Loucy (cell line): ENCODE results near the gene ELMO1.
A peak's percentile ranks its signal among the peaks of the same experiment; 100 is the strongest.

Source experiments
- H2AFZ ChIP-seq: fragments of 200-600 bp; sonication (generic); 2 replicates; pipeline ENCODE4 v1.6.0; 2016; ENCODE audit warnings: antibody characterized with exemption, mild to moderate bottlenecking, low read length, moderate library complexity
- H3F3A ChIP-seq: fragments of 200-600 bp; 2 replicates; pipeline ENCODE4 v1.6.0; 2016; ENCODE audit warnings: antibody characterized with exemption, low read depth, mild to moderate bottlenecking
- H3K27me3 ChIP-seq: fragments of 200-600 bp; sonication (generic); 2 replicates; pipeline ENCODE4 v1.6.1; 2014; ENCODE audit warnings: low read length, mild to moderate bottlenecking; ENCODE audit not compliant: insufficient read depth, poor library complexity, severe bottlenecking
- H3K36me3 ChIP-seq: fragments of 200-600 bp; sonication (generic); 2 replicates; pipeline ENCODE4 v1.6.1; 2016; ENCODE audit warnings: low read length; ENCODE audit not compliant: insufficient read depth
- H3K4me1 ChIP-seq: fragments of 200-600 bp; sonication (generic); 2 replicates; pipeline ENCODE4 v1.5.1; 2014; ENCODE audit warnings: low read length, mild to moderate bottlenecking; ENCODE audit not compliant: insufficient read depth, poor library complexity, severe bottlenecking
- H3K4me2 ChIP-seq: fragments of 200-600 bp; sonication (generic); 2 replicates; pipeline ENCODE4 v1.6.0; 2014; ENCODE audit warnings: antibody characterized with exemption, low read length, low read depth, mild to moderate bottlenecking; ENCODE audit not compliant: poor library complexity, severe bottlenecking
- H3K4me3 ChIP-seq: fragments of 200-600 bp; sonication (generic); 2 replicates; pipeline ENCODE4 v1.5.1; 2014; ENCODE audit warnings: low read length, mild to moderate bottlenecking, mixed read lengths; ENCODE audit not compliant: poor library complexity, severe bottlenecking
- H3K79me2 ChIP-seq: fragments of 200-600 bp; sonication (generic); 2 replicates; pipeline ENCODE4 v1.6.1; 2014; ENCODE audit warnings: low read length; ENCODE audit not compliant: insufficient read depth
- H3K9ac ChIP-seq: fragments of 200-600 bp; sonication (generic); 2 replicates; pipeline ENCODE4 v1.6.0; 2014; ENCODE audit warnings: mild to moderate bottlenecking, low read depth, low read length, moderate library complexity; ENCODE audit not compliant: poor library complexity, severe bottlenecking
- H3K9me2 ChIP-seq: fragments of 200-600 bp; sonication (generic); replicated peaks from 2 replicates; pipeline ENCODE4 v1.6.1; 2016; ENCODE audit warnings: low read depth, low read length, mixed read lengths
- H3K9me3 ChIP-seq: fragments of 200-600 bp; sonication (generic); 2 replicates; pipeline ENCODE4 v1.6.1; 2014; ENCODE audit warnings: mild to moderate bottlenecking, antibody characterized with exemption, low read length, low read depth; ENCODE audit not compliant: insufficient read depth
- H4K20me1 ChIP-seq: fragments of 200-600 bp; sonication (generic); 2 replicates; pipeline ENCODE4 v1.6.0; 2014; ENCODE audit warnings: antibody characterized with exemption, low read length, mild to moderate bottlenecking; ENCODE audit not compliant: insufficient read depth, poor library complexity, severe bottlenecking
- CTCF ChIP-seq: fragments of 200-600 bp; sonication (generic); conservative IDR thresholded peaks from 2 replicates; pipeline ENCODE4 v1.5.1; 2014; ENCODE audit warnings: mild to moderate bottlenecking, antibody characterized with exemption, low read length
- EZH2phosphoT487 ChIP-seq: fragments of 200-600 bp; IDR thresholded peaks from 2 replicates; pipeline ENCODE4 v1.6.1; 2018; ENCODE audit warnings: antibody characterized with exemption, mild to moderate bottlenecking, moderate library complexity, borderline replicate concordance

ELMO1 gene

GRCh38 chr7:37285706-37286453, 162.8 kb downstream of the ELMO1 start:
- peaks cover 60% of the 10 kb centered on the region for H4K20me1 ChIP-seq
- H3K9me2 ChIP-seq = no peaks in the 10 kb centered on the region
- H3K27me3 ChIP-seq = no peaks in the 10 kb centered on the region
- H3K9ac ChIP-seq = peak overlapping the region; percentile 46
- H3K4me2 ChIP-seq = peak overlapping the region; percentile 77
- TF ChIP-seq CTCF (no peak), EZH2phosphoT487 (no peak)
- peaks cover 46% of the 10 kb centered on the region for H3K4me1 ChIP-seq
- H2AFZ ChIP-seq = no peak overlapping the region
- H3F3A ChIP-seq = peaks cover 5% of the 10 kb centered on the region
- peaks cover 84% of the 10 kb centered on the region for H3K79me2 ChIP-seq
- H3K9me3 ChIP-seq = no peaks in the 10 kb centered on the region
- peaks cover 8% of the 10 kb centered on the region; the same call in 1 of the 2 replicates for H3K36me3 ChIP-seq
- peak overlapping the region; percentile 44 for H3K4me3 ChIP-seq

- H3K4me3 ChIP-seq = peak overlapping the region; percentile 44
- no peaks in the 10 kb centered on the region for H3K9me2 ChIP-seq
- H3K9me3 ChIP-seq = no peaks in the 10 kb centered on the region
- TF ChIP-seq EZH2phosphoT487 (no peak), CTCF (peak; percentile 97)
- H3K27me3 ChIP-seq = no peaks in the 10 kb centered on the region
- peaks cover 8% of the 10 kb centered on the region; the same call in 1 of the 2 replicates for H3K36me3 ChIP-seq
- H3K9ac ChIP-seq = peak overlapping the region; percentile 46
- peaks cover 51% of the 10 kb centered on the region for H4K20me1 ChIP-seq
- no peak overlapping the region for H2AFZ ChIP-seq
- peaks cover 5% of the 10 kb centered on the region for H3F3A ChIP-seq
- peaks cover 91% of the 10 kb centered on the region for H3K79me2 ChIP-seq
- peak overlapping the region; percentile 77 for H3K4me2 ChIP-seq
- peaks cover 43% of the 10 kb centered on the region for H3K4me1 ChIP-seq
These were observed 163.8 kb downstream of the ELMO1 start for GRCh38 chr7:37284805-37285231.

- Histone ChIP-seq H3K9me3 (no peaks in the 10 kb centered on the region), H3F3A (peaks cover 5% of the 10 kb centered on the region), H3K4me2 (no peak overlapping the region), H4K20me1 (peaks cover 47% of the 10 kb centered on the region), H3K4me3 (no peak overlapping the region), H3K4me1 (peaks cover 38% of the 10 kb centered on the region), H2AFZ (no peak overlapping the region), H3K9ac (no peak overlapping the region), H3K9me2 (no peaks in the 10 kb centered on the region), H3K27me3 (no peaks in the 10 kb centered on the region), H3K79me2 (peaks cover 94% of the 10 kb centered on the region), H3K36me3 (peaks cover 8% of the 10 kb centered on the region; the same call in 1 of the 2 replicates)
- TF ChIP-seq EZH2phosphoT487 = no peak
- TF ChIP-seq CTCF = no peak
These were observed 164.4 kb downstream of the ELMO1 start for GRCh38 chr7:37284285-37284684.
